Brain microvascular endothelial cell (primary cell): Measurements from ENCODE around the gene PSMD3.

ENCODE experiments used
- DNase-seq: peaks from one replicate; pipeline ENCODE4 v3.0.0-alpha.2; 2020
- H3K27ac ChIP-seq: fragments of 250-450 bp; sonication (Bioruptor Pico); 2 replicates; pipeline ENCODE4 v1.5.1; 2020; ENCODE audit warnings: mild to moderate bottlenecking, moderate library complexity
- H3K27me3 ChIP-seq: fragments of 250-450 bp; sonication (Bioruptor Pico); replicated peaks from 2 replicates; pipeline ENCODE4 v1.5.1; 2020; ENCODE audit warnings: mild to moderate bottlenecking
- H3K36me3 ChIP-seq: fragments of 250-450 bp; sonication (Bioruptor Pico); replicated peaks from 2 replicates; pipeline ENCODE4 v1.5.1; 2020; ENCODE audit warnings: mild to moderate bottlenecking
- H3K4me3 ChIP-seq: 2 replicates; pipeline ENCODE4 v1.5.1; 2011; ENCODE audit warnings: low read depth, mild to moderate bottlenecking, control low read depth, low read length, moderate library complexity
- in situ Hi-C: cut with HindIII; loops from 2 replicates; pipeline ENCODE4 v1.10.0; 2017; ENCODE audit warnings: low sequenced_read_pairs, low pct_ligation_motif_present
- TF ChIP-seq, protein P1 (sequence below): IDR thresholded peaks from 2 replicates; pipeline ENCODE4 v1.5.1; 2011; ENCODE audit warnings: low read depth, mild to moderate bottlenecking, moderate library complexity, low read length, control low read depth, inconsistent platforms; ENCODE audit errors: missing control alignments

Gene PSMD3

DNA sequence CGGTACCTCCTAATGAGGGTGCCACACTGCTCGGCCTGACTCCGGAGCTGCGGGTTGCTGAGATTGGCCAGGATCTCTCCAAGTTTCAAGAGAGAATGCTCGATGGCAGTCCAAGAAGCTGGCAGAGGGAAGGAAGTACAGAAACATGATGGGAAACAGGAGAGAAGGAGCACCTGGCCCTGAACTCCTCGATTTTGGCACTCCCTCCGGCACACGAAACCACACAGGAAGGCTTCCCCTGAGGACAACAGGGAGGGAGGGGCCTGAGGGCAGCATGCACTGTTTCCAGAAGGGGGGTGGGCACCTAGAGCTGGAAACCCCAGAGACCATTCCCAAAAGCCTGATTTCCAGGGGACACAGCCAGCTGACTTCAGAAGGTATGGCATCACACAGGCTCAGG is 52.7 kb downstream of the PSMD3 start:
- no peak overlapping the region for H3K27ac ChIP-seq
- in situ Hi-C loops: no loop called here
- no peaks in the 10 kb centered on the region for H3K27me3 ChIP-seq
- H3K4me3 ChIP-seq: no peak overlapping the region
- DNase-seq: no peak
- TF ChIP-seq, protein P1, sequence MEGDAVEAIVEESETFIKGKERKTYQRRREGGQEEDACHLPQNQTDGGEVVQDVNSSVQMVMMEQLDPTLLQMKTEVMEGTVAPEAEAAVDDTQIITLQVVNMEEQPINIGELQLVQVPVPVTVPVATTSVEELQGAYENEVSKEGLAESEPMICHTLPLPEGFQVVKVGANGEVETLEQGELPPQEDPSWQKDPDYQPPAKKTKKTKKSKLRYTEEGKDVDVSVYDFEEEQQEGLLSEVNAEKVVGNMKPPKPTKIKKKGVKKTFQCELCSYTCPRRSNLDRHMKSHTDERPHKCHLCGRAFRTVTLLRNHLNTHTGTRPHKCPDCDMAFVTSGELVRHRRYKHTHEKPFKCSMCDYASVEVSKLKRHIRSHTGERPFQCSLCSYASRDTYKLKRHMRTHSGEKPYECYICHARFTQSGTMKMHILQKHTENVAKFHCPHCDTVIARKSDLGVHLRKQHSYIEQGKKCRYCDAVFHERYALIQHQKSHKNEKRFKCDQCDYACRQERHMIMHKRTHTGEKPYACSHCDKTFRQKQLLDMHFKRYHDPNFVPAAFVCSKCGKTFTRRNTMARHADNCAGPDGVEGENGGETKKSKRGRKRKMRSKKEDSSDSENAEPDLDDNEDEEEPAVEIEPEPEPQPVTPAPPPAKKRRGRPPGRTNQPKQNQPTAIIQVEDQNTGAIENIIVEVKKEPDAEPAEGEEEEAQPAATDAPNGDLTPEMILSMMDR: no peak
- peaks cover 34% of the 10 kb centered on the region for H3K36me3 ChIP-seq

DNA sequence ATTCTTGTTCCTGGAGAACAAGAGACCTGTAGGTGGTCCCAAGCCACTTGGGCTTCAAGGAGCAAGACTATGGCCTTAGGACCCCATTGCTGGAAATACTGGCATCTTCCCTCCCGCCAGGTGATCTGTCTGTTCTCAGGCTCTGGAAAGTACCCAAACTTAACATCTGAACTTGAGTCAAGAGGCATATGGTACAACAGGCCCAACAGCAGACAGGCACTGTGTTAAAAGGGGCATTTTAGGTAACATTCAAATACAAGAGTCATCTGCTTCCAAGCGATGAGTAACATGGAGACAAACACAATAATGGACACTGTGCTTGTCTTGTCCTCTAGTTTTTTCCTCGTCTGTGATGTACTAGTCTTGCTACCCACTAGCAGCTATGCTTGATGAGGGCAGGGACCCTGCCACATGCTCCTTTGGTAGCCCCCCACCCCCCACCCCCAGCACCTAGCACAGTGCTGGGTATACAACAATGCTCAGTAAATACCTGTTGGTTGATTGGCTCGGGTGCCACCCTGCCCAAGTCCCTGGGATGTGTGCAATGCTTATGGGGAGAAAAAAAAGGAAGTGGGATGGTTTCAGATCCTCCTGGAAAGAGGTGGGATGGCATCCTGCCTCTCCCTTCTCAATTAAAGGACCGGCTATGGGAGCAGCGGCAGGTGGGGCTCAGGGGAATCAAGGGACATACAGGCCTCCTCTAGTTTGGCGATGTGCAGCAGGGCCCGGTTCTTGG is 54.0 kb downstream of the PSMD3 start:
- in situ Hi-C loops: no loop called here
- no peak overlapping the region for H3K4me3 ChIP-seq

DNA sequence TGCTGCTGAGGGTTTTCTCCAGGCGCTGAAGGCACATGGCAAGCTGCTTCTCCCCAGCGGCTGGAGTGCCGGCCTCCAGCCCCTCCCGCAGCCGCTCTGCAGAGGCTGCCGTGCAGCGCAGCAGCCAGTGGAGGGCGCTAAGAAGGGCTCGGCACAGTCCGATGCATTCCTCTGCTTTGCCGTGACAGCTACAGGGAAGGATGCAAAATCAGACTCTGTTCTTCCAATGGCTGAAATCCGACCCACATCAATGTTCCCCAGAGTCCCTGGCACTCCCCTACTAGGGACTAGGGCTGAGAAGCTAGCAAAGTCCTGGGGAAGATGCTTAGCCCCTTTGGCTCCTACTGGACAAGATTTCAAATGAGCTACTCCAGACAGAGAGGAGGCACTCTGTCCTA is 54.6 kb downstream of the PSMD3 start:
- H3K36me3 ChIP-seq: peaks cover 16% of the 10 kb centered on the region
- no peaks in the 10 kb centered on the region for H3K27me3 ChIP-seq
- in situ Hi-C loops: no loop called here
- H3K27ac ChIP-seq: no peak overlapping the region
- peak; percentile 47 for DNase-seq
- TF ChIP-seq, protein P1: peak; percentile 97
- no peak overlapping the region for H3K4me3 ChIP-seq

More for the DNA sequence above, 54.0 kb downstream of the PSMD3 start:
- no peak for DNase-seq
- H3K27ac ChIP-seq: no peak overlapping the region
- no peaks in the 10 kb centered on the region for H3K27me3 ChIP-seq
- TF ChIP-seq, protein P1: no peak
- peaks cover 21% of the 10 kb centered on the region for H3K36me3 ChIP-seq

DNA sequence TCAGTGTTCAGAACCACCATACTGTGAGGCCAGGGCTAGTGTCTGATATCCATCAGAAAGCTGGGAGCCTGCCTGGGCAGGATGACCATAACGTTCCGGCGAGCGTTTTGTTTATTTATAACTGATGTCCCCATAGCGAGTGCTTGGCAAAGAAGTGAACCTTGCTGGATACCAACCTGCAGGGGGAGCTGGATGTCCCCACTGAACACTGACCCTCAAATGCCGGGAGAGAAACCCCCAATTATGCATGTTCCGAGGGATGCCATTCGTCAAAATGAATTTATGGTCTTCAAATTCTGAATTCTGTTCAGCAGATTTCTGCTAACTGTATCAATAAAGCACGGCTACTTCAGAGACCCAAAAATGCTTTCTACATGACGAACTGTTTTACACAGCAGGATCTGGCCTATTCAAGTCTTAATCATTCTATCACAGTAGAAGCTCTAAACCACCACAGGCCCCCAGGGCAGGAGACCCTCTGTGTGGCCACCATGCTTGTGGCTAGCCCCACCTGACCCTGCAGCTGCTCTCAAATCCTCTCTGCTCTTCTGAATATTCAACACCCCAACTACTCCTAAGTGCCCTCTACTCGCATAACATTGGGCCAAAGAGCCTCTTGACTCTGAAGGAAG is 58.4 kb downstream of the PSMD3 start:
- peak overlapping the region; percentile 20 for H3K27ac ChIP-seq
- TF ChIP-seq, protein P1: peak; percentile 87
- no peaks in the 10 kb centered on the region for H3K27me3 ChIP-seq
- H3K36me3 ChIP-seq: peaks cover under 1% of the 10 kb centered on the region
- in situ Hi-C loops: no loop called here
- no peak overlapping the region for H3K4me3 ChIP-seq
- DNase-seq: peak; percentile 87

DNA sequence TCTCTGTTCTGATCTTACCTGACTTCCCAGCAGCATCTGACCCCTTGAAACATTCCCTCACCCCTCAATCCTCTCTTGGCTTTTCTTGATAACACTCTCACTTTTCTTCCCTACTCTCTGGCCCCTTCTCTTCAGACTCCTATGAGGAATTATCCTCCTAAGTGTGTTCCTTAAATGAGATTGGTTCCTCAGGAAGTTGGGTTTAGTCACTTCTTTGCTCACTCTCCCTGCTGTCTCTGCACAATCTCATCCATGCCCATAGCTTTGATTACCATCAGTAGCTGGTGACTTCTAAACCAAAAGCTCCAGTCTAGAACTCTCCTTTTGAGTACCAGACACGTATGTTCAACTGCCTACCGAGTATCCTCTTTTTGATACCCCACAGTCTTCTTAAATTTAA is 60.6 kb downstream of the PSMD3 start:
- Histone ChIP-seq H3K4me3 (no peak overlapping the region), H3K36me3 (no peaks in the 10 kb centered on the region), H3K27me3 (no peaks in the 10 kb centered on the region), H3K27ac (no peak overlapping the region)
- TF ChIP-seq, protein P1: no peak
- in situ Hi-C loops: no loop called here
- DNase-seq: no peak
